ENCODE results near the gene UHMK1. TPM values are rescaled to one million over a fixed set of nuclear protein-coding genes. Genes with fewer than 3 reads are reported as not detected.

UHMK1 gene
- total and polyA plus RNA-seq, 11 donors: 5.6 to 34.5 (median 21.8) TPM

DNA sequence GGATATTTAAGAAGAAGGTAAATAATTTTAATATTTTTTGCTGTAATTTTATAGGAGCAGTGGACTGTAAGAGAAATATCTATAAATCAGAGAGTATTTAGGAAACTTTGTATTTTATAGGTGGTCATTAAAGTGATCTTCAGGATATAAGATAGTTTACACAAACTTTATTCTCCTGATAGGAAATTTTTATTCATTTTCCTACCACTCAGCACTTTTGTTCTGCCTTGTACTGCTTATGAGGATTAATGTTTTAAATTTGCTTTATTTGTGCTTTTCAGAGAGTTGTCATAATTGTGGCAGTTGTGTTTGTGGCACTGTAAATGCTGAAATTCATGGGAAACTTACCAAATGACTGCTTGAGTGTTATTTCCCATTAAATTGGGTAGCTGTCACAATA, 29.7 kb downstream of the UHMK1 start:
- H3K4me3 ChIP-seq: no peak overlapping the region
- DNase-seq (no peak), ATAC-seq (no peak)
- peaks cover 0 to 8% (median 0%) of the 10 kb centered on the region in 12 donors for H3K4me1 ChIP-seq
- no peak for TF ChIP-seq POLR2A (IDR thresholded peaks at IDR 0.05)
- TF ChIP-seq, protein P1, sequence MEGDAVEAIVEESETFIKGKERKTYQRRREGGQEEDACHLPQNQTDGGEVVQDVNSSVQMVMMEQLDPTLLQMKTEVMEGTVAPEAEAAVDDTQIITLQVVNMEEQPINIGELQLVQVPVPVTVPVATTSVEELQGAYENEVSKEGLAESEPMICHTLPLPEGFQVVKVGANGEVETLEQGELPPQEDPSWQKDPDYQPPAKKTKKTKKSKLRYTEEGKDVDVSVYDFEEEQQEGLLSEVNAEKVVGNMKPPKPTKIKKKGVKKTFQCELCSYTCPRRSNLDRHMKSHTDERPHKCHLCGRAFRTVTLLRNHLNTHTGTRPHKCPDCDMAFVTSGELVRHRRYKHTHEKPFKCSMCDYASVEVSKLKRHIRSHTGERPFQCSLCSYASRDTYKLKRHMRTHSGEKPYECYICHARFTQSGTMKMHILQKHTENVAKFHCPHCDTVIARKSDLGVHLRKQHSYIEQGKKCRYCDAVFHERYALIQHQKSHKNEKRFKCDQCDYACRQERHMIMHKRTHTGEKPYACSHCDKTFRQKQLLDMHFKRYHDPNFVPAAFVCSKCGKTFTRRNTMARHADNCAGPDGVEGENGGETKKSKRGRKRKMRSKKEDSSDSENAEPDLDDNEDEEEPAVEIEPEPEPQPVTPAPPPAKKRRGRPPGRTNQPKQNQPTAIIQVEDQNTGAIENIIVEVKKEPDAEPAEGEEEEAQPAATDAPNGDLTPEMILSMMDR (IDR thresholded peaks at IDR 0.05): no peak
- no peaks in the 10 kb centered on the region for H3K27me3 ChIP-seq
- no peak overlapping the region for H3K27ac ChIP-seq
- intact Hi-C loops (cut with DNase I): no loop called here
- H3K36me3 ChIP-seq: peaks cover 0 to 66% (median 50%) of the 10 kb centered on the region in 9 donors
- H3K9me3 ChIP-seq: no peaks in the 10 kb centered on the region

- ATAC-seq: no peak
- Histone ChIP-seq H3K27me3 (no peaks in the 10 kb centered on the region), H3K4me1 (peaks cover 0 to 8% (median 0%) of the 10 kb centered on the region in 12 donors), H3K36me3 (peaks cover 0 to 35% (median 19%) of the 10 kb centered on the region in 9 donors), H3K4me3 (no peak overlapping the region), H3K9me3 (no peaks in the 10 kb centered on the region), H3K27ac (no peak overlapping the region)
- WGBS, 4 donors: 74 to 86% (median 81%) methylated on average over 7 of the region's 7 CpGs
- intact Hi-C loops (cut with DNase I): no loop called here
- no peak for TF ChIP-seq POLR2A (IDR thresholded peaks at IDR 0.05)
- TF ChIP-seq, protein P1 (IDR thresholded peaks at IDR 0.05): no peak
- no peak for DNase-seq
Observed at GRCh38 chr1:162530307-162530987, 32.8 kb downstream of the UHMK1 start.

DNA sequence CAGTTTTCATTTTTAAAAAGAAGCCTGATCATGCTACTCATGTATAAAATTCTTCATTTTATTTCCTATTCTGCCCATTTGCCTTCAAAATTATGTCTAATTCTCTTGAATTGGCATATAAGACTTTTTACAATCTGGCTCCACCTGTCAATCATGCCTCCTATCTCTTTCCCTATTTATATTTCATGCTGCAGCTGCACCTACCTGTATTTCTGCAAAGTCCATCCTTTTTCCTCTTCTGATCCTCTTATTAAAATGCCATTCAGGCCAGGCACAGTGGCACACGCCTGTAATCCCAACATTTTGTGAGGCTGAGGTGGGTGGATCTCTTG, 33.3 kb downstream of the UHMK1 start:
- 94 to 100% (median 95%) methylated on average over 1 of the region's 1 CpG for WGBS, 4 donors
- no peak for ATAC-seq
- no peak for DNase-seq

DNA sequence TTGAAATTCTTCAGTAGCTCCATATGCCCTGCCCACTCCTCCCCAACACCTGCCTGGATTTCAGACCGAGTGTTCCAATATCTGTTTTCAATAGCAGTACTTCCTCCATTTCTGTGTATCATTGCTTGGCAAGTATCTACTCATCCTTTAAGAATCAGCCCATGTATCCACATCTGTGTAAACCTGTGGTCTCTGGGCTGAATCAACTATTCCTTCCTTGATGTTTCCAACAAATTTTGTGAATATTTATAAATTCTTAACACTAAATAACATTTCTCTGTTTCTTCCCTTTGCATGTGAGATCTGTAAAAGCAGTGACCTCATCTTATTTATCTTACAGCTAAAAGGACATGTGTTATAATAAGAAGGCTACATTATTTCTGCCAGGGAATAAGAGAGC, 37.9 kb downstream of the UHMK1 start:
- Histone ChIP-seq H3K27ac (no peak overlapping the region), H3K4me1 (peaks cover 0 to under 1% (median 0%) of the 10 kb centered on the region in 12 donors), H3K4me3 (no peak overlapping the region), H3K36me3 (no peaks in the 10 kb centered on the region), H3K27me3 (no peaks in the 10 kb centered on the region), H3K9me3 (no peaks in the 10 kb centered on the region)
- intact Hi-C loops (cut with DNase I): no loop called here
- WGBS, 4 donors: 56 to 64% (median 61%) methylated on average over 1 of the region's 1 CpG
- no peak for DNase-seq
- no peak for ATAC-seq
- TF ChIP-seq, protein P1 (IDR thresholded peaks at IDR 0.05): no peak
- no peak for TF ChIP-seq POLR2A (IDR thresholded peaks at IDR 0.05)

More for the DNA sequence above, 33.3 kb downstream of the UHMK1 start:
- Histone ChIP-seq H3K27ac (no peak overlapping the region), H3K27me3 (no peaks in the 10 kb centered on the region), H3K9me3 (no peaks in the 10 kb centered on the region), H3K4me1 (peaks cover 0 to 8% (median 0%) of the 10 kb centered on the region in 12 donors), H3K4me3 (no peak overlapping the region), H3K36me3 (peaks cover 0 to 30% (median 14%) of the 10 kb centered on the region in 9 donors)
- TF ChIP-seq, protein P1 (IDR thresholded peaks at IDR 0.05): no peak
- no peak for TF ChIP-seq POLR2A (IDR thresholded peaks at IDR 0.05)
- intact Hi-C loops (cut with DNase I): no loop called here
